Calu3 (cell line): ENCODE measurements around the gene ZBTB20. TPM values are rescaled to one million over a fixed set of nuclear protein-coding genes. Genes with fewer than 3 reads are reported as not detected.

Source experiments
- BruUV-seq: library from RNA; stranded (reverse); fragments of 400-500 nt; replicated peaks from 2 replicates; lab custom pipeline; 2021; lab: Mats Ljungman, UMichigan
- CTCF ChIA-PET: fragments of 300-600 bp; sonication (Branson Sonifier 250); formaldehyde crosslinking; loops from one replicate; lab custom pipeline; 2022; ENCODE audit warnings: antibody characterized with exemption; lab: Charles Lee
- DNase-seq: peaks from one replicate; pipeline ENCODE4 v3.0.0; 2022
- H3K27ac Mint-ChIP-seq: one replicate; pipeline ENCODE4 v1.8.0; 2022; ENCODE audit warnings: mixed read lengths; ENCODE audit not compliant: unreplicated experiment
- H3K27me3 Mint-ChIP-seq: one replicate; pipeline ENCODE4 v1.8.0; 2022; ENCODE audit warnings: mixed read lengths; ENCODE audit not compliant: unreplicated experiment
- H3K36me3 Mint-ChIP-seq: one replicate; pipeline ENCODE4 v1.8.0; 2022; ENCODE audit warnings: mild to moderate bottlenecking, moderate library complexity, mixed read lengths; ENCODE audit not compliant: insufficient read depth, unreplicated experiment
- H3K4me1 Mint-ChIP-seq: one replicate; pipeline ENCODE4 v1.8.0; 2022; ENCODE audit warnings: mild to moderate bottlenecking, low read depth, mixed read lengths; ENCODE audit not compliant: unreplicated experiment
- H3K4me3 Mint-ChIP-seq: one replicate; pipeline ENCODE4 v1.8.0; 2022; ENCODE audit warnings: mild to moderate bottlenecking, low read depth, moderate library complexity, mixed read lengths; ENCODE audit not compliant: unreplicated experiment
- H3K9me3 Mint-ChIP-seq: one replicate; pipeline ENCODE4 v1.8.0; 2022; ENCODE audit warnings: low read depth, mixed read lengths; ENCODE audit not compliant: unreplicated experiment
- intact Hi-C: fragments of 100-400 bp; cut with micrococcal nuclease; formaldehyde crosslinking; loops from one replicate; pipeline ENCODE4 v1.10.0; 2022; ENCODE audit not compliant: unreplicated experiment
- total RNA-seq: library from RNA; stranded (reverse); gene quantifications from 2 replicates; pipeline ENCODE4 v1.2.3, GENCODE V29; 2022
- TF ChIP-seq, protein P1 (sequence below): fragments of 200-600 bp; IDR thresholded peaks from one replicate; pipeline ENCODE4 v1.8.0; 2022; ENCODE audit warnings: antibody characterized with exemption; ENCODE audit not compliant: unreplicated experiment

The ZBTB20 gene
- total RNA-seq, 1 experiment from 2014 or later = 24.1 TPM

DNA sequence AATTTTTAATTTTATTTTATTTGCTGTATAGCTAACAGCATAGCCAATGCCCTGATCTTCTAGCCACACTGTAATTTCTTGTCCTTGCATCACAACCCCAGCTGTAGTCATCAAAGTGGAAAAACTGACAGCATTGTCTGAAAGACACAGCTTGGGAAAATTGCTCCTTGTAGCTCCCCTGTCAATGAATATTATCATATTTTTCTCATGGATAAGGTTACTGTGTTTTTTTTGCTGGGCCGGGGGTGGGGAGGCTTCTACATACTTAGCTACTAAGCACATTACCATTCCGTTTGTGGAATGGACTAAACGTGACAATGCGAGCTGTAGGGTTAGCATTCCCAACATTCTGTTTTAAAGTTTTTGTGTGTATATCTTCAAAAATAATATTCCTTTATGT, 472.0 kb downstream of the ZBTB20 start:
- Mint-ChIP-seq H3K4me3 (no peak overlapping the region), H3K4me1 (peaks cover 8% of the 10 kb centered on the region), H3K36me3 (no peaks in the 10 kb centered on the region), H3K27me3 (no peaks in the 10 kb centered on the region), H3K27ac (no peak overlapping the region), H3K9me3 (no peaks in the 10 kb centered on the region)
- DNase-seq = no peak
- intact Hi-C loops = no loop called here
- CTCF ChIA-PET = no interaction called here
- TF ChIP-seq, protein P1, sequence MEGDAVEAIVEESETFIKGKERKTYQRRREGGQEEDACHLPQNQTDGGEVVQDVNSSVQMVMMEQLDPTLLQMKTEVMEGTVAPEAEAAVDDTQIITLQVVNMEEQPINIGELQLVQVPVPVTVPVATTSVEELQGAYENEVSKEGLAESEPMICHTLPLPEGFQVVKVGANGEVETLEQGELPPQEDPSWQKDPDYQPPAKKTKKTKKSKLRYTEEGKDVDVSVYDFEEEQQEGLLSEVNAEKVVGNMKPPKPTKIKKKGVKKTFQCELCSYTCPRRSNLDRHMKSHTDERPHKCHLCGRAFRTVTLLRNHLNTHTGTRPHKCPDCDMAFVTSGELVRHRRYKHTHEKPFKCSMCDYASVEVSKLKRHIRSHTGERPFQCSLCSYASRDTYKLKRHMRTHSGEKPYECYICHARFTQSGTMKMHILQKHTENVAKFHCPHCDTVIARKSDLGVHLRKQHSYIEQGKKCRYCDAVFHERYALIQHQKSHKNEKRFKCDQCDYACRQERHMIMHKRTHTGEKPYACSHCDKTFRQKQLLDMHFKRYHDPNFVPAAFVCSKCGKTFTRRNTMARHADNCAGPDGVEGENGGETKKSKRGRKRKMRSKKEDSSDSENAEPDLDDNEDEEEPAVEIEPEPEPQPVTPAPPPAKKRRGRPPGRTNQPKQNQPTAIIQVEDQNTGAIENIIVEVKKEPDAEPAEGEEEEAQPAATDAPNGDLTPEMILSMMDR = no peak
- BruUV-seq = no TSS peak

DNA sequence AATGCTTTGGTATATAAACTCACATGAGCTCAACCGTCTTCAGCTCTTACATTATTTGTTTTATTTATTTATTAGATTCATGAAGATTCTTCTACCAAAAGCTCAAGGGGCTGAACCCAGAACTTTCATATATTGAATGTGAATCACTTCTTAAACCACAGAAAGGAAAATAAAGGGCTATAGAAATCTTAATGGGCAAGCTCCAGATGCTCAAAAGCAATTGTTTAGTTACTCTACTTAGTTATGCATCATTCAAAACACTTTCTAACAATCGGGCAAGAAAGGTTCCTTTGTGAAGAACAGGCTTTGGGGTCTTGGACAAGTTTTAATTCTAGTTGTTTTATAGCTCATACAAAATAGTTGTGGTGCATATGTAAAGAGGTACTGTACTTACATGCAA, 473.1 kb downstream of the ZBTB20 start:
- CTCF ChIA-PET = no interaction called here
- no TSS peak for BruUV-seq
- TF ChIP-seq, protein P1 = no peak
- H3K9me3 Mint-ChIP-seq = no peaks in the 10 kb centered on the region
- no peaks in the 10 kb centered on the region for H3K27me3 Mint-ChIP-seq
- H3K36me3 Mint-ChIP-seq = no peaks in the 10 kb centered on the region
- intact Hi-C loops = no loop called here
- H3K4me1 Mint-ChIP-seq = peaks cover 8% of the 10 kb centered on the region
- H3K4me3 Mint-ChIP-seq = no peak overlapping the region
- no peak overlapping the region for H3K27ac Mint-ChIP-seq
- DNase-seq = no peak

DNA sequence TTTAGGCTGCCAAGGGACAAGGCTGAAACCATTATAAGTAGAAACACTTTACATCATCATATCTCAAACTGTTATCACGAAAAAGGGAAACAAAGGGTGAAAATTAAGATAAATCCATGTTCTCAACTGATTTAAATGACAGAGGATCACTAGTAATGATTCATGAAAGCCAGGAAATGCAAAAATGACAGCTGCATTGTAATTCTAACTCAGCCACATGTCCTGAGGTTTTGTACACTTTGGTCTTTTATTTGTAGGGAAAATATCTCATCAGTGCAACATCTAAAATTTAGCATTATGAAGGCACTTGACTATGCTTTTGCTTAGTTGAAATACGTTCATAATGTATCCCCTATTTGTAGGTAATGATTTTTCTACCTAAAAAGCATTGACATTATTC, 473.6 kb downstream of the ZBTB20 start:
- H3K27ac Mint-ChIP-seq = no peak overlapping the region
- H3K36me3 Mint-ChIP-seq = no peaks in the 10 kb centered on the region
- no peaks in the 10 kb centered on the region for H3K9me3 Mint-ChIP-seq
- BruUV-seq = no TSS peak
- no peak overlapping the region for H3K4me3 Mint-ChIP-seq
- intact Hi-C loops = no loop called here
- TF ChIP-seq, protein P1 = no peak
- no peak for DNase-seq
- H3K27me3 Mint-ChIP-seq = no peaks in the 10 kb centered on the region
- H3K4me1 Mint-ChIP-seq = peaks cover 8% of the 10 kb centered on the region
- CTCF ChIA-PET = no interaction called here

DNA sequence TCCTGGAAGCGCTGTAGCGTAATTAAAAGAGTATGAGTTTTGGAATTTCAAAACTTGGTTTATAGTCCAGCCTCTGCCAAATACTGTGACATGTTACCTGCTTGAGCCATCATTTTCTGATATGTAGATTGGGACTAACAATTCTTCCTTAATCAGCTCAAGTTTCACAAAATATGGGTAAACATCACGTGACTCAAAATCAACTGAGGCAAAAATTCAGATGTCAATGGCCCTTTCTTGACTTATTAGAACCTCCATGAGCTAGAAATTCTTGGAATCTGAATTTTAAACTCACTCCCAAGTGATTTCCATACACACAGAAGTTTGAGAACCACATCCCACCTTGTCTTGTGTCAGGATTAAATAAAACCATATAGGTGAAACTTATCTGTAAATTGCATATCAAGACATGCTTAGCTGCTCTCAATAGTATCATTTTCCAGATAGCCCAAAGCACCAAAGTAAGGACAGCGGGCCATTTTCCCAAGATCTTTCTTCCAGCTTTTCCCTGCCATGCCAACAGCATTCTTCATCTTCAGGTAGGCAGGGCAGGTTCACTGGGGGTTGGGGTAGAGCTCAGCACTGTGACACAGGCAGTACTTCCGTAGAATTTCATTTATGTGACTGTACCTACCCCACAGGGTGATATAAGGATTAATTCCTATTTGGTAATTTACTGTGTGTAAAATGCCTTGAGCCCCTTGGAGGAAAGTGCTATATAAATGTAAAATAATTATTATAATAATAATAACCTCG, 474.2 kb downstream of the ZBTB20 start:
- CTCF ChIA-PET = interaction anchor here (0.6 kb wide), 1 partner anchor 289 kb away, joined by 7 read pairs; no protein-coding TSS in a partner anchor
- TF ChIP-seq, protein P1 = no peak
- Mint-ChIP-seq H3K36me3 (no peaks in the 10 kb centered on the region), H3K27ac (no peak overlapping the region), H3K9me3 (no peaks in the 10 kb centered on the region), H3K27me3 (no peaks in the 10 kb centered on the region), H3K4me1 (peaks cover 8% of the 10 kb centered on the region), H3K4me3 (no peak overlapping the region)
- no peak for DNase-seq
- no TSS peak for BruUV-seq
- intact Hi-C loops = no loop called here
